NB4 (cell line): ENCODE measurements around the gene MAN1B1.

Experiments used
- DNase-seq: peaks from one replicate; pipeline ENCODE4 v3.0.0; 2010; ENCODE audit warnings: low read depth
- H3K4me3 ChIP-seq: one replicate; pipeline ENCODE4 v1.5.1; 2011; ENCODE audit warnings: mild to moderate bottlenecking, low read depth, low read length, moderate library complexity
- CTCF ChIP-seq: IDR thresholded peaks from one replicate; pipeline ENCODE4 v1.5.1; 2012; ENCODE audit warnings: low read depth, low read length
- MYC ChIP-seq: IDR thresholded peaks from 2 replicates; pipeline ENCODE4 v1.6.1; 2011; ENCODE audit warnings: low read depth, low read length
- POLR2A ChIP-seq: IDR thresholded peaks from 2 replicates; pipeline ENCODE4 v1.6.1; 2011; ENCODE audit warnings: mild to moderate bottlenecking; ENCODE audit not compliant: insufficient read length; ENCODE audit errors: extremely low read depth
- TF ChIP-seq, protein P1 (sequence below): IDR thresholded peaks from 2 replicates; pipeline ENCODE4 v1.6.1; 2011; ENCODE audit warnings: low read depth, low read length

MAN1B1 gene

DNA sequence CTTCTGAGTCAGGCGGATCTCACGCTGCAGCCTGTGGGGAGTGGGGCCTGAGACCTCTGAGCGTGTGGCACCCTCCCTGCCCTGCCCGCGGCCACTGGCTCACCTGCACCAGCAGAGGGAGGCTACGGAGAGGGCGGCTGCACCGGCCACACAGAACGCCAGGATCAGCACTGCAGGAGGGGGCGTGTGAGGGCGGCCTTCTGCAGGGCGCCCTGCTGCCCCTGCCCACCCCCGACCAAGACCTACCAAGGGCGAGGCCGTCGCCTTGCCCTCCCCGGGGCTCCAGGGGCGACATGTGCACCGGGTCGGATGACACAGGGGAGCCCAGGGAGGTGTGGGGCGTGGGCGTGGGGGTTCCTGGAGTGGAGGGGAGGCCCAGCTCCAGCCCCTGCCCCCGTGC lies 46.2 kb upstream of the MAN1B1 start:
- TF ChIP-seq MYC (no peak), CTCF (no peak), POLR2A (no peak)
- TF ChIP-seq, protein P1, sequence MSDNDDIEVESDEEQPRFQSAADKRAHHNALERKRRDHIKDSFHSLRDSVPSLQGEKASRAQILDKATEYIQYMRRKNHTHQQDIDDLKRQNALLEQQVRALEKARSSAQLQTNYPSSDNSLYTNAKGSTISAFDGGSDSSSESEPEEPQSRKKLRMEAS: no peak
- H3K4me3 ChIP-seq: no peak overlapping the region
- DNase-seq: no peak

GRCh38 chr9:137041124-137041523 lies 45.7 kb upstream of the MAN1B1 start:
- TF ChIP-seq POLR2A (no peak), CTCF (no peak), MYC (no peak)
- TF ChIP-seq, protein P1: no peak
- H3K4me3 ChIP-seq: no peak overlapping the region
- no peak for DNase-seq

DNA sequence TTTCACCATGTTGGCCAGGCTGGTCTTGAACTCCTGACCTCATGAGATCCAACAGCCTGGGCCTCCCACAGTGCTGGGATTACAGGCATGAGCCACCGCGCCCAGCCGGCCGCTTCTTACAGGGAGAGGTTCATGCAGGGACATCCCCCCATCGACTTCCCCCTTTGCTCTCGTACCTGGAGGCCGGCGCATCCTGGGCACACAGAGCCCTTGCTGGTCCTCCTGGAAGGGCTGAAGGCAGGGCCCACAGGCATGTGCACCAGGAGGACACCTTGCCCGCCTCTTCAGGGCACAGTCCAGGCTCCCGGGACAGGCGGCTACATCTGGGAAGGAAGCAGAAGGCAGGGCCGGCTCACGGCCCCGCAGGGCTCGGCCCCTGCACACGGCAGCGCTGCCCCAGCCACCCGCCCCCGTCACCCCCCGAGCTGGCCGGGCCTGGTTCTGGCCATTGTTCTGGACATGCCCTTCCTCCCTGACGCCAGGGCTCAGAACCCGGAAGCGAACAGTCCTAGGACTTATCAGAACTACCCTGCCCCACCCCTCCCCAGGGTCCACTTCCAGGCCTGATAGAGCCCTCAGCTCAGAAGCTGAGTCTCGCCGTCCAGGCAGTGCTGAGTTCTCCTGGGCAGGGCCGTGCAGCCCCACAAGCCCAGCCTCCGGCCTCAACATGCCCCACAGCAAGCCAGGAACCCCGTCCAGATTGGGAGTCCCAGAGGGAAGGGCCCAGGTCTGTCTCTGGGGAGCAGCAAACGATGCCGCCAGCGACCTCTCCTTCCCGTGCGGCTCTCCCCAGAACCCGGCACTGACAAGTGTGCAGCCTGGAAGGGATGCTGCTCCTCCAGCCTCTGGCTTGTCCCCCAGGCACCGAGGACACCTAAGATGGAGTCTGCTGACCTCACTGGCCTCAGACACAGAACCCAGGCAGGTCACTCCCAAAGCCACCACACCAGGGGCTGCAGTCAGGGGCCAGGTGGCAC lies 43.7 kb upstream of the MAN1B1 start:
- no peak for DNase-seq
- no peak for TF ChIP-seq MYC
- no peak for TF ChIP-seq POLR2A
- TF ChIP-seq CTCF: no peak
- TF ChIP-seq, protein P1: no peak
- H3K4me3 ChIP-seq: no peak overlapping the region

DNA sequence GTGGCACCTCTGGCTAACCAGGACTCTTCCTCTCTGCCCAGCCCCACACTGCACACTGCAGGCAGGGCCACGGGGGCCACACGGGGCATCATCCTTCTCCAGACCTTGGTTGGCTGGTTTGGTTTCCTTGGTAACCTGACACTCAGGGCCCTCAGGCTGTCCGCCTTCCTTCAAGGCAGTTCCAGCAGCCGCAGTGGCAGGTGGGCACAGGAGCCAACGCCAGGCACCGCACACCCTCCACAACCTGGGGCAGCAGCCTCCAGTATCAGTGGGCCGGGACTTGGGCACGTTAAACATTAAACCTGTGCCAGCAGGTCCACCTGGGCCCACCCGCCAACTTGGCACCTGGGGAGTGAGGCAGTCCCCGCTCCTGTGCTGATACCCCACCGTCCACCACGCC lies 42.7 kb upstream of the MAN1B1 start:
- DNase-seq: no peak
- no peak for TF ChIP-seq MYC
- TF ChIP-seq, protein P1: no peak
- no peak for TF ChIP-seq CTCF
- TF ChIP-seq POLR2A: no peak
- no peak overlapping the region for H3K4me3 ChIP-seq

- H3K4me3 ChIP-seq: no peak overlapping the region
- no peak for DNase-seq
- TF ChIP-seq, protein P1: no peak
- TF ChIP-seq POLR2A (no peak), CTCF (no peak), MYC (no peak)
These were observed 42.1 kb upstream of the MAN1B1 start for GRCh38 chr9:137044502-137045177.
